Regular cardiac myocyte (primary cell): Measurements from ENCODE around the gene CHI3L1. TPM values are rescaled to one million over a fixed set of nuclear protein-coding genes. Genes with fewer than 3 reads are reported as not detected.

Source experiments
- total RNA-seq: library from RNA; depleted of rRNA; stranded (reverse); fragments of >200 nt; gene quantifications from 2 replicates; pipeline ENCODE4 v1.2.3, GENCODE V29; 2014

The CHI3L1 gene
- total RNA-seq: 0.19 and 5.4 TPM in 2 replicates

GRCh38 chr1:203186446-203187303 lies at the start of gene CHI3L1:
CHI3L1 (minus strand) TSS chr1:203186704; CDS start chr1:203186623, 81 bp downstream.

GRCh38 chr1:203229471-203230135 lies 43.1 kb upstream of the CHI3L1 start, which contains the start of gene CHIT1:
CHIT1 (minus strand) TSS chr1:203229673; CDS start chr1:203229636, 37 bp downstream.

GRCh38 chr1:203175237-203175826 lies 11.2 kb downstream of the CHI3L1 start, which contains the start of gene MYBPH:
MYBPH (minus strand) TSS chr1:203175826; CDS start chr1:203175755, 71 bp downstream.

Other genes starting within 250 kb of the CHI3L1 start
- gene ADIPOR1, start 228.4 kb downstream of the CHI3L1 start, total RNA-seq: 131 and 140 TPM in 2 replicates
- 38.7 and 78.9 TPM in 2 replicates for gene CYB5R1, start 219.4 kb downstream of the CHI3L1 start, total RNA-seq
- 110 and 123 TPM in 2 replicates for gene TMEM183A, start 179.3 kb downstream of the CHI3L1 start, total RNA-seq
- gene PPFIA4, start 160.2 kb downstream of the CHI3L1 start, total RNA-seq: 9.0 and 39.2 TPM in 2 replicates
- gene MYOG, start 100.7 kb downstream of the CHI3L1 start, total RNA-seq: not detected in 2 replicates
- gene ADORA1, start 59.0 kb downstream of the CHI3L1 start, total RNA-seq: 0.38 and 2.0 TPM in 2 replicates
- gene MYBPH, start 10.9 kb downstream of the CHI3L1 start, total RNA-seq: not detected in 2 replicates
- not detected in 2 replicates for gene CHIT1, start 43.0 kb upstream of the CHI3L1 start, total RNA-seq
- 5.9 and 14.7 TPM in 2 replicates for gene BTG2, start 118.8 kb upstream of the CHI3L1 start, total RNA-seq
- gene FMOD, start 164.4 kb upstream of the CHI3L1 start, total RNA-seq: 1.2 and 6.5 TPM in 2 replicates